Activated naive CD4-positive, alpha-beta T cell treated with anti-CD3 and anti-CD28 coated beads, Interleukin-2, amount 50 U/mL, for 24 hours (primary cell): ENCODE results near the gene ASB13.
"Not testable (repeated sequence)": the region's sequence is repeated elsewhere in the genome, so short reads cannot be mapped to it uniquely, and the experiment has no call there.

ENCODE experiments used
- H3K27ac Mint-ChIP-seq: one replicate; pipeline ENCODE4 v1.8.0; 2021; ENCODE audit warnings: mild to moderate bottlenecking, mixed read lengths
- H3K27me3 Mint-ChIP-seq: one replicate; pipeline ENCODE4 v1.8.0; 2021; ENCODE audit warnings: mixed read lengths
- H3K36me3 Mint-ChIP-seq: one replicate; pipeline ENCODE4 v1.8.0; 2021; ENCODE audit warnings: mixed read lengths
- H3K4me1 Mint-ChIP-seq: one replicate; pipeline ENCODE4 v1.8.0; 2021; ENCODE audit warnings: mixed read lengths
- H3K4me3 Mint-ChIP-seq: one replicate; pipeline ENCODE4 v1.8.0; 2021; ENCODE audit warnings: mild to moderate bottlenecking, mixed read lengths
- H3K9me3 Mint-ChIP-seq: one replicate; pipeline ENCODE4 v1.8.0; 2021; ENCODE audit warnings: mixed read lengths

Gene ASB13

GRCh38 chr10:5599613-5600520, 66.5 kb downstream of the ASB13 start:
- no peaks in the 10 kb centered on the region for H3K9me3 Mint-ChIP-seq
- H3K27ac Mint-ChIP-seq: no peak overlapping the region
- H3K27me3 Mint-ChIP-seq: no peaks in the 10 kb centered on the region
- H3K4me1 Mint-ChIP-seq: peaks cover 3% of the 10 kb centered on the region
- no peaks in the 10 kb centered on the region for H3K36me3 Mint-ChIP-seq
- H3K4me3 Mint-ChIP-seq: no peak overlapping the region

GRCh38 chr10:5598085-5598690, 68.2 kb downstream of the ASB13 start:
- Mint-ChIP-seq H3K9me3 (no peaks in the 10 kb centered on the region), H3K4me3 (no peak overlapping the region), H3K36me3 (no peaks in the 10 kb centered on the region), H3K27ac (no peak overlapping the region), H3K4me1 (peaks cover 11% of the 10 kb centered on the region), H3K27me3 (no peaks in the 10 kb centered on the region)

GRCh38 chr10:5596611-5597341, 69.6 kb downstream of the ASB13 start:
- no peak overlapping the region for H3K27ac Mint-ChIP-seq
- peaks cover 11% of the 10 kb centered on the region for H3K4me1 Mint-ChIP-seq
- no peaks in the 10 kb centered on the region for H3K36me3 Mint-ChIP-seq
- H3K4me3 Mint-ChIP-seq: no peak overlapping the region
- H3K9me3 Mint-ChIP-seq: no peaks in the 10 kb centered on the region
- no peaks in the 10 kb centered on the region for H3K27me3 Mint-ChIP-seq

- Mint-ChIP-seq H3K36me3 (no peaks in the 10 kb centered on the region), H3K27ac (no peak overlapping the region), H3K27me3 (no peaks in the 10 kb centered on the region), H3K4me3 (no peak overlapping the region), H3K9me3 (no peaks in the 10 kb centered on the region), H3K4me1 (peaks cover 11% of the 10 kb centered on the region)
These were observed 70.4 kb downstream of the ASB13 start for GRCh38 chr10:5595994-5596471.

- Mint-ChIP-seq H3K9me3 (no peaks in the 10 kb centered on the region), H3K27ac (no peak overlapping the region), H3K27me3 (no peaks in the 10 kb centered on the region), H3K4me3 (no peak overlapping the region), H3K36me3 (no peaks in the 10 kb centered on the region), H3K4me1 (peaks cover 11% of the 10 kb centered on the region)
These were observed 70.8 kb downstream of the ASB13 start for GRCh38 chr10:5595591-5595990.

- no peaks in the 10 kb centered on the region for H3K36me3 Mint-ChIP-seq
- peaks cover 11% of the 10 kb centered on the region for H3K4me1 Mint-ChIP-seq
- no peaks in the 10 kb centered on the region for H3K27me3 Mint-ChIP-seq
- H3K4me3 Mint-ChIP-seq: no peak overlapping the region
- no peak overlapping the region for H3K27ac Mint-ChIP-seq
- no peaks in the 10 kb centered on the region for H3K9me3 Mint-ChIP-seq
These were observed 71.3 kb downstream of the ASB13 start for GRCh38 chr10:5595095-5595494.

- no peak overlapping the region for H3K4me3 Mint-ChIP-seq
- no peak overlapping the region for H3K27ac Mint-ChIP-seq
These were observed 71.9 kb downstream of the ASB13 start for GRCh38 chr10:5594271-5595049.

GRCh38 chr10:5593347-5593746, 73.0 kb downstream of the ASB13 start:
- H3K27me3 Mint-ChIP-seq, H3K27ac Mint-ChIP-seq, H3K9me3 Mint-ChIP-seq, H3K4me3 Mint-ChIP-seq, H3K36me3 Mint-ChIP-seq: not testable (repeated sequence)
- peaks cover 11% of the 10 kb centered on the region for H3K4me1 Mint-ChIP-seq

More at GRCh38 chr10:5594271-5595049, 71.9 kb downstream of the ASB13 start:
- no peaks in the 10 kb centered on the region for H3K9me3 Mint-ChIP-seq
- no peaks in the 10 kb centered on the region for H3K36me3 Mint-ChIP-seq
- H3K27me3 Mint-ChIP-seq: no peaks in the 10 kb centered on the region
- H3K4me1 Mint-ChIP-seq: peaks cover 11% of the 10 kb centered on the region

- no peak overlapping the region for H3K27ac Mint-ChIP-seq
- no peak overlapping the region for H3K4me3 Mint-ChIP-seq
- H3K4me1 Mint-ChIP-seq: peaks cover 11% of the 10 kb centered on the region
- no peaks in the 10 kb centered on the region for H3K9me3 Mint-ChIP-seq
- H3K27me3 Mint-ChIP-seq: no peaks in the 10 kb centered on the region
- no peaks in the 10 kb centered on the region for H3K36me3 Mint-ChIP-seq
These were observed 74.3 kb downstream of the ASB13 start for GRCh38 chr10:5592070-5592469.

GRCh38 chr10:5591336-5591824, 75.0 kb downstream of the ASB13 start:
- Mint-ChIP-seq H3K27ac (no peak overlapping the region), H3K4me3 (no peak overlapping the region)

GRCh38 chr10:5590816-5591215, 75.6 kb downstream of the ASB13 start:
- Mint-ChIP-seq H3K27ac (no peak overlapping the region), H3K9me3 (no peaks in the 10 kb centered on the region), H3K27me3 (no peaks in the 10 kb centered on the region), H3K36me3 (no peaks in the 10 kb centered on the region), H3K4me1 (peaks cover 11% of the 10 kb centered on the region), H3K4me3 (no peak overlapping the region)

More at GRCh38 chr10:5591336-5591824, 75.0 kb downstream of the ASB13 start:
- no peaks in the 10 kb centered on the region for H3K27me3 Mint-ChIP-seq
- H3K9me3 Mint-ChIP-seq: no peaks in the 10 kb centered on the region
- no peaks in the 10 kb centered on the region for H3K36me3 Mint-ChIP-seq
- peaks cover 11% of the 10 kb centered on the region for H3K4me1 Mint-ChIP-seq

- Mint-ChIP-seq H3K4me1 (peaks cover 8% of the 10 kb centered on the region), H3K9me3 (no peaks in the 10 kb centered on the region), H3K27ac (no peak overlapping the region), H3K36me3 (no peaks in the 10 kb centered on the region), H3K4me3 (no peak overlapping the region), H3K27me3 (no peaks in the 10 kb centered on the region)
These were observed 76.5 kb downstream of the ASB13 start for GRCh38 chr10:5589661-5590511.

- H3K9me3 Mint-ChIP-seq: no peaks in the 10 kb centered on the region
- H3K27me3 Mint-ChIP-seq: no peaks in the 10 kb centered on the region
- H3K36me3 Mint-ChIP-seq: no peaks in the 10 kb centered on the region
- peaks cover under 1% of the 10 kb centered on the region for H3K4me1 Mint-ChIP-seq
- H3K4me3 Mint-ChIP-seq: no peak overlapping the region
- no peak overlapping the region for H3K27ac Mint-ChIP-seq
These were observed 77.3 kb downstream of the ASB13 start for GRCh38 chr10:5589011-5589660.
